GM21367 (cell line): ENCODE results near the gene MRPL40.

Source experiments
- ATAC-seq: cut with Tn5 transposase; IDR thresholded peaks from one replicate; pipeline ENCODE4 v1.9.1; 2021; ENCODE audit not compliant: unreplicated experiment

MRPL40 gene

DNA sequence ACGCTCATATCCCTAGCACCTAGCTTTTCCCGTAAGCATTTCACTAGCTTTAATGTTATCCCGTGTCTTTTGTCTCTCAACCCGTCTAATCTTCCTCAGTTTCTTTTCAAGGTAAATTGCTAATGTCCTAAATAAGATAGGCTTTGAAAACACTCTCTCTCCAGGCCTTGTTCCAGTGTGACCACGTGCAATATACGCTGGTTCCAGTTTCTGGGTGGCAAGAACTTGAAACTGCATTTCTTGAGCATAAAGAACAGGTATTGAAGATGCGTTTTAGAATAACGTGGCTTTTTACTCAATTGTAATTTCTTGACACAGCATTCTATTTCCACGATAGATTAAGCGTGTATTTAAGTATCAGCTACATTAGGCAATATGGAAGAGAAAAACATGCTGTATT is 48.4 kb downstream of the MRPL40 start:
- no peak for ATAC-seq

DNA sequence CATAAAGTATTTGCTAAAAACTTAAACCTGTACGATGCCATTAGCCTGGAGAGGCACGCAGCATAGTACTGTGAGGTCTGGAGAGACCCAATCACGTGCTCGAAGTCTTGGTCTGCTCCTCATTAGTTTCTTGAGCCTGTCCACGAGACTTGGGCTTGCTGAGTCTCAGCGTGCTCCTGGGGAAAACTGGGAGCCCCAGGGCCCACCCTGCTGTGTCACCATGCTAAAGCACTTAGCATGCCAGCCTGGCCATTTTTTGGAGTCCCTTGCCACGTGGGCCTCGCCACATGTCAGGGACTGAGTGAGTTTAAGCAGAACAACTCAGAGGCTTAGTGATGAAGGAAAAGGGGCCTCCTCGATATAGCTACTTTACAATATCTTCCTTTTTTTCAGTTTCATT is 50.0 kb downstream of the MRPL40 start:
- ATAC-seq, result no peak

DNA sequence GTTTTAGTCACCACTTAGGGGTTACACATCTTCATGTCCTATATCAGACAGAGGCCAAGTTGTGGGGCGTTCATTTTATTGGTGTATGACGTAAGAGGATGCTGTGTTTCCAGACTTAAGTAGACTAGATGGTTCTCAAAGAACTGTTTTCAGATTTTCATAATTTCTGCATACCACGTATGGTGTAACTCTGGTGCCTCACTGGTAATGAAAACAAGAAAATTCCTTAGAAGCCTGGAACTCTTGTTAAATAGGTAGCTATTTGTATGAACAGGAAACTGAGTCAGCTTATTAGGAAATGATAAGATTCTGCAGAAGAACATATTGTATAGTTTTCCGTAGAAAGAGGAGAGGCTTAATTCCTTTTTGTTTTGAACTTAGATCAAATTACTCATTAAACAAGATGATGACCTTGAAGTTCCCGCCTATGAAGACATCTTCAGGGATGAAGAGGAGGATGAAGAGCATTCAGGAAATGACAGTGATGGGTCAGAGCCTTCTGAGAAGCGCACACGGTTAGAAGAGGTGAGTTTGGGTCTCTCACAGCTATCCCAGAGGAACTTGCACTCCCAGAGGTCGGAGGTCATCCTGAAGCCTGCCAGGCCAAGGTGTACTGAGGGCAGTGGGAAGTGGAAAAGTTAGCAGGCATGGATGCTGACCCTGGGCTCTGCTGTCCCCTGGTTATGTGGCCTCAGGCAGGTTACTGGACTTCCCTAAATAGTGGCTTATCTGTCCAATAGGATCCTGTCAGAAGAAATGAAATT is 51.3 kb downstream of the MRPL40 start:
- no peak for ATAC-seq
